ENCODE results near the gene TRIM2. TPM values are rescaled to one million over a fixed set of nuclear protein-coding genes. Genes with fewer than 3 reads are reported as not detected.

TRIM2 gene
- total RNA-seq, 1 experiment from 2014 or later: 46.6 TPM

GRCh38 chr4:153372967-153373562 lies 168.8 kb downstream of the TRIM2 start:
- DNase-seq (ENCODE audit: low spot score): no peak

- DNase-seq (ENCODE audit: low spot score): no peak
Observed at GRCh38 chr4:153374442-153374841, 170.2 kb downstream of the TRIM2 start.

GRCh38 chr4:153375303-153375702 lies 171.1 kb downstream of the TRIM2 start:
- no peak for DNase-seq (ENCODE audit: low spot score)

GRCh38 chr4:153383131-153383530 lies 178.9 kb downstream of the TRIM2 start:
- DNase-seq (ENCODE audit: low spot score): no peak

GRCh38 chr4:153384160-153384559 lies 179.9 kb downstream of the TRIM2 start:
- DNase-seq (ENCODE audit: low spot score): no peak

GRCh38 chr4:153385784-153386183 lies 181.5 kb downstream of the TRIM2 start:
- DNase-seq (ENCODE audit: low spot score): no peak

- DNase-seq (ENCODE audit: low spot score): no peak
Observed at GRCh38 chr4:153387981-153388380, 183.7 kb downstream of the TRIM2 start.

Other genes starting within 250 kb of the TRIM2 start
- 28.9 and 39.6 TPM in 2 replicates for gene MND1, start 140.2 kb downstream of the TRIM2 start, total RNA-seq (2014; rRNA removed; shearing (Covaris generic))

Data from A172 (cell line).